ENCODE results near the gene ACTR3.

- no peak for TF ChIP-seq CTCF (IDR thresholded peaks at IDR 0.05; ENCODE audit: insufficient read depth, low read length, poor library complexity, severe bottlenecking)
- TF ChIP-seq EZH2phosphoT487 (conservative IDR thresholded peaks at IDR 0.05; ENCODE audit: low read length), result no peak
Observed at GRCh38 chr2:113976277-113976928, 86.5 kb downstream of the ACTR3 start.
